IPS-15b (cell line): ENCODE measurements around the gene CBARP.

Experiments used
- H3K27me3 ChIP-seq: one replicate; pipeline ENCODE4 v1.6.1; 2013; ENCODE audit warnings: low read length; ENCODE audit not compliant: control insufficient read depth, insufficient read depth
- H3K36me3 ChIP-seq: one replicate; pipeline ENCODE4 v1.6.1; 2013; ENCODE audit warnings: low read length; ENCODE audit not compliant: control insufficient read depth, insufficient read depth
- H3K4me1 ChIP-seq: one replicate; pipeline ENCODE4 v1.6.1; 2013; ENCODE audit warnings: mild to moderate bottlenecking, low read length; ENCODE audit not compliant: control insufficient read depth, insufficient read depth
- H3K4me3 ChIP-seq: one replicate; pipeline ENCODE4 v1.5.1; 2013; ENCODE audit warnings: low read depth, low read length
- H3K9ac ChIP-seq: one replicate; pipeline ENCODE4 v1.6.1; 2013; ENCODE audit warnings: low read depth, mild to moderate bottlenecking, low read length
- H3K9me3 ChIP-seq: one replicate; pipeline ENCODE4 v1.6.1; 2013; ENCODE audit warnings: mild to moderate bottlenecking, low read length; ENCODE audit not compliant: control insufficient read depth, insufficient read depth

CBARP gene

GRCh38 chr19:1273263-1274041 lies 35.6 kb upstream of the CBARP start:
- H3K9ac ChIP-seq = peak overlapping the region; percentile 4
- H3K4me1 ChIP-seq = peaks cover 8% of the 10 kb centered on the region
- H3K36me3 ChIP-seq = peaks cover 45% of the 10 kb centered on the region
- H3K9me3 ChIP-seq = no peaks in the 10 kb centered on the region
- H3K4me3 ChIP-seq = no peak overlapping the region
- no peaks in the 10 kb centered on the region for H3K27me3 ChIP-seq

DNA sequence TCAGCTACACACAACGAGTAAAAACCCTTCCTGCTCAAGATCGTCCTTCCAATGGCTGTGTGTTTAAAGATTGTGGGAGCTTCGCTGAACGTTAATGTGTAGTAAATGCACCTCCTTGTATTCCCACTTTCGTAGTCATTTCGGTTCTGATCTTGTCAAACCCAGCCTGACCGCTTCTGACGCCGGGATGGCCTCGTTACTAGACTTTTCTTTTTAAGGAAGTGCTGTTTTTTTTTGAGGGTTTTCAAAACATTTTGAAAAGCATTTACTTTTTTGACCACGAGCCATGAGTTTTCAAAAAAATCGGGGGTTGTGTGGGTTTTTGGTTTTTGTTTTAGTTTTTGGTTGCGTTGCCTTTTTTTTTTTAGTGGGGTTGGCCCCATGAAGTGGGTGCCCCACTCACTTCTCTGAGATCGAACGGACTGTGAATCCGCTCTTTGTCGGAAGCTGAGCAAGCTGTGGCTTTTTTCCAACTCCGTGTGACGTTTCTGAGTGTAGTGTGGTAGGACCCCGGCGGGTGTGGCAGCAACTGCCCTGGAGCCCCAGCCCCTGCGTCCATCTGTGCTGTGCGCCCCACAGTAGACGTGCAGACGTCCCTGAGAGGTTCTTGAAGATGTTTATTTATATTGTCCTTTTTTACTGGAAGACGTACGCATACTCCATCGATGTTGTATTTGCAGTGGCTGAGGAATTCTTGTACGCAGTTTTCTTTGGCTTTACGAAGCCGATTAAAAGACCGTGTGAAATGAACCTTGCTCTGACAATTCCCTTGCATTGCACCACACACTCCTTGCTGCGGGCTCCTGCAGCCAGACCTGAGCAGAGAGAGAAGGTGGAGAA lies 34.8 kb upstream of the CBARP start:
- Histone ChIP-seq H3K4me1 (peaks cover 9% of the 10 kb centered on the region), H3K4me3 (no peak overlapping the region), H3K9ac (peak overlapping the region; percentile 9), H3K9me3 (no peaks in the 10 kb centered on the region), H3K36me3 (peaks cover 45% of the 10 kb centered on the region), H3K27me3 (no peaks in the 10 kb centered on the region)

GRCh38 chr19:1271528-1272422 lies 34.0 kb upstream of the CBARP start:
- H3K4me1 ChIP-seq = peaks cover 9% of the 10 kb centered on the region
- no peaks in the 10 kb centered on the region for H3K9me3 ChIP-seq
- H3K36me3 ChIP-seq = peaks cover 45% of the 10 kb centered on the region
- no peaks in the 10 kb centered on the region for H3K27me3 ChIP-seq
- H3K9ac ChIP-seq = no peak overlapping the region
- no peak overlapping the region for H3K4me3 ChIP-seq

DNA sequence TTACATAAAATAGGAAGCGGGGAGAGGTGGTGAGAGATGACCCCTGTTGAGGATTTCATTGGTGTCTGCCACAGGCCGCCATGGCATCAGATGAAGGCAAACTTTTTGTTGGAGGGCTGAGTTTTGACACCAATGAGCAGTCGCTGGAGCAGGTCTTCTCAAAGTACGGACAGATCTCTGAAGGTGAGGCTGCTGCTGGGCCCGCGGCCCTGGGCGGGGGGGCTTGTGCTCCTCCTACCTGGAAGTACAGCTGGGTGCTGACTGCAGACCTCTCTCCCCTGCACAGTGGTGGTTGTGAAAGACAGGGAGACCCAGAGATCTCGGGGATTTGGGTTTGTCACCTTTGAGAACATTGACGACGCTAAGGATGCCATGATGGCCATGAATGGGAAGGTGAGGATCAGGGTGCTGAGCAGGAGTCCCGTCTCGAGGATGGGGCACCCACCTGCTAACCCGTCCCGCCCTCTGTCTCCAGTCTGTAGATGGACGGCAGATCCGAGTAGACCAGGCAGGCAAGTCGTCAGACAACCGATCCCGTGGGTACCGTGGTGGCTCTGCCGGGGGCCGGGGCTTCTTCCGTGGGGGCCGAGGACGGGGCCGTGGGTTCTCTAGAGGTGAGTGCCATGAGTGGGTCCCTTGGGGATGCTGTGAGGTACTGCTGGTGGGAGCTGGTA lies 33.2 kb upstream of the CBARP start:
- no peak overlapping the region for H3K4me3 ChIP-seq
- H3K4me1 ChIP-seq = peaks cover 9% of the 10 kb centered on the region
- H3K36me3 ChIP-seq = peaks cover 45% of the 10 kb centered on the region

GRCh38 chr19:1270213-1270853 lies 32.5 kb upstream of the CBARP start:
- H3K9me3 ChIP-seq = no peaks in the 10 kb centered on the region
- peak overlapping the region; percentile 94 for H3K4me3 ChIP-seq
- H3K27me3 ChIP-seq = no peaks in the 10 kb centered on the region
- H3K9ac ChIP-seq = peak overlapping the region; percentile 99
- peaks cover 43% of the 10 kb centered on the region for H3K36me3 ChIP-seq
- H3K4me1 ChIP-seq = peaks cover 9% of the 10 kb centered on the region

More for the DNA sequence above, 33.2 kb upstream of the CBARP start:
- Histone ChIP-seq H3K9ac (peak overlapping the region; percentile 73), H3K27me3 (no peaks in the 10 kb centered on the region), H3K9me3 (no peaks in the 10 kb centered on the region)

- Histone ChIP-seq H3K4me1 (peaks cover 15% of the 10 kb centered on the region), H3K4me3 (peak overlapping the region; percentile 94), H3K9me3 (no peaks in the 10 kb centered on the region), H3K27me3 (no peaks in the 10 kb centered on the region), H3K9ac (peak overlapping the region; percentile 99), H3K36me3 (peaks cover 43% of the 10 kb centered on the region)
Measured at GRCh38 chr19:1269478-1270212, 31.8 kb upstream of the CBARP start.

- H3K36me3 ChIP-seq = peaks cover 38% of the 10 kb centered on the region
- H3K9ac ChIP-seq = peak within 1 kb of the TSS; percentile 99
- H3K4me1 ChIP-seq = peaks cover 15% of the 10 kb centered on the region
- no peaks in the 10 kb centered on the region for H3K9me3 ChIP-seq
- peak within 1 kb of the TSS; percentile 94 for H3K4me3 ChIP-seq
- H3K27me3 ChIP-seq = no peaks in the 10 kb centered on the region
Measured at GRCh38 chr19:1269065-1269477, 31.3 kb upstream of the CBARP start, which contains the start of gene CIRBP. TSS of gene CIRBP (plus strand) at chr19:1269332. CDS start at chr19:1270934, 1,602 bp downstream.

GRCh38 chr19:1268226-1269064 lies 30.6 kb upstream of the CBARP start:
- H3K4me3 ChIP-seq = peak overlapping the region; percentile 63
- peak overlapping the region; percentile 54 for H3K9ac ChIP-seq
- H3K27me3 ChIP-seq = no peaks in the 10 kb centered on the region
- H3K9me3 ChIP-seq = no peaks in the 10 kb centered on the region
- peaks cover 13% of the 10 kb centered on the region for H3K4me1 ChIP-seq
- peaks cover 33% of the 10 kb centered on the region for H3K36me3 ChIP-seq

DNA sequence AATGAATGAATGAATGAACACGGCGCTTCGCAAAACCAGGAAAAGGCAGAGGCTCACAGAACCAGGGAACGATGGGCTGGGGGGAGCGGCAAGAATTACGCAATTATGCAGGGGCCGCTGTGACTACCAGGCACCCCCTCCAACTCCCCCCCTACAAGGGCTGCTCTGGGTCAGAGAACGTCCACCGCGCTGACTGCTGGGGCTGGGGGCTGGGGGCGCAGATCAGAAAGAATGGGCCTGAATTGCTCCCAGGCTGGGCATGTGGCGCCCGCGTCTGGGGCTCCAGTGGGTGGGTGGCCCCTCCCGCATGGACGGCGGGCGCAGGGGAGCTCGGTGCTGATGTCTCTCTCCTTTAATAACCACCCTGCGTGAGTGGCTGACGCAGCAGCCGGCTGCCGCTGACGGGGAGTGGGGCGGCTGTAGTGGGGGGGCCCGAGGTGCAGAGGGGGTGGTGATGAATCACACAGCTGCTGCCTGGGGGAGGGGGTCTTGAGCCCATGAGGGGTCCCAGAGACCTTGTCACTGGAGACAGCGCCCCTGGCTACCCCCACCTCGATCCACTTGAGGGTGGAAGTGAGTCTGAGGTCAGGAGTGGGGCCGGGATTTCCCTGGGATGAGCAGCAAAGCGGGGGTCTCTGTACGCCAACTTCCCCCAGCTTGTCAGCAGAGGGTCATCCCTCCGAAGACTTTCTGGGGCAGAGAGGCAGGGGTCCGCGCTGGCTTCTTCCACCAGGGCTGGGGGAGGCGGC lies 29.8 kb upstream of the CBARP start:
- H3K4me1 ChIP-seq = peaks cover 10% of the 10 kb centered on the region
- no peak overlapping the region for H3K9ac ChIP-seq
- H3K27me3 ChIP-seq = no peaks in the 10 kb centered on the region
- H3K36me3 ChIP-seq = peaks cover 26% of the 10 kb centered on the region
- H3K9me3 ChIP-seq = no peaks in the 10 kb centered on the region
- H3K4me3 ChIP-seq = peak overlapping the region; percentile 63
